ENCODE data around the gene CNIH3.

GRCh38 chr1:224768971-224769370 lies 152.9 kb downstream of the CNIH3 start:
- TF ChIP-seq CTCF (IDR thresholded peaks at IDR 0.05 in 2 of 3, conservative IDR thresholded peaks at IDR 0.05 in 1 of 3; ENCODE audit: borderline replicate concordance in 1 of 3, insufficient read depth in 1 of 3, low read depth in 2 of 3, low read length in 2 of 3): no peak
- no peak for TF ChIP-seq POLR2A (IDR thresholded peaks at IDR 0.05; ENCODE audit: borderline replicate concordance, extremely low read depth, insufficient read depth, insufficient read length)
- TF ChIP-seq SIN3A (IDR thresholded peaks at IDR 0.05; ENCODE audit: low read depth): no peak
- no peak for TF ChIP-seq ELF1 (IDR thresholded peaks at IDR 0.05; ENCODE audit: borderline replicate concordance, low read depth)
- TF ChIP-seq ATF3 (IDR thresholded peaks at IDR 0.05): no peak
- TF ChIP-seq SP1 (IDR thresholded peaks at IDR 0.05; ENCODE audit: low read depth): no peak
- TF ChIP-seq EZH2 (IDR thresholded peaks at IDR 0.05): no peak

Measured in HCT116 (cell line).